Measurements from ENCODE around the gene SPATA46.

DNA sequence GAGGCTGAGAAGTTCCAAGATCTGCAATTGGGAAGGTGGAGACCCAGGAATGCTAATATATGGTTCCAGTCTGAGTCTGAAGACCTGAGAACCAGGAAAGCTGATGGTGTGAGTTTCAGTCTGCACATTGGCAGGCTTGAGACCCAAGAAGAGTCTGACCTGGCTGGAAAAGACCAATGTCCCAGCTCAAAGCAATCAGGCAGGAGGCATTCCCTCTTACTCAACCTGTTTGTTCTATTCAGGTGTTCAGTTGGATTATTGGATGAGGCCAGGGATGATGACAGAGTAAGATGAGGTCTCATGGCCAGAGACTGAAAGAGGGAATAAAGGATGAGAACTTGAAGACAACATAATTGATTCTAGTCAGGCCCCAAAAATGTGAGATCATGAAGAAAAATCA is 50.1 kb downstream of the SPATA46 start:
- TF ChIP-seq, protein P1, sequence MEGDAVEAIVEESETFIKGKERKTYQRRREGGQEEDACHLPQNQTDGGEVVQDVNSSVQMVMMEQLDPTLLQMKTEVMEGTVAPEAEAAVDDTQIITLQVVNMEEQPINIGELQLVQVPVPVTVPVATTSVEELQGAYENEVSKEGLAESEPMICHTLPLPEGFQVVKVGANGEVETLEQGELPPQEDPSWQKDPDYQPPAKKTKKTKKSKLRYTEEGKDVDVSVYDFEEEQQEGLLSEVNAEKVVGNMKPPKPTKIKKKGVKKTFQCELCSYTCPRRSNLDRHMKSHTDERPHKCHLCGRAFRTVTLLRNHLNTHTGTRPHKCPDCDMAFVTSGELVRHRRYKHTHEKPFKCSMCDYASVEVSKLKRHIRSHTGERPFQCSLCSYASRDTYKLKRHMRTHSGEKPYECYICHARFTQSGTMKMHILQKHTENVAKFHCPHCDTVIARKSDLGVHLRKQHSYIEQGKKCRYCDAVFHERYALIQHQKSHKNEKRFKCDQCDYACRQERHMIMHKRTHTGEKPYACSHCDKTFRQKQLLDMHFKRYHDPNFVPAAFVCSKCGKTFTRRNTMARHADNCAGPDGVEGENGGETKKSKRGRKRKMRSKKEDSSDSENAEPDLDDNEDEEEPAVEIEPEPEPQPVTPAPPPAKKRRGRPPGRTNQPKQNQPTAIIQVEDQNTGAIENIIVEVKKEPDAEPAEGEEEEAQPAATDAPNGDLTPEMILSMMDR (IDR thresholded peaks at IDR 0.05; ENCODE audit: low read length): no peak
- no peak for TF ChIP-seq EZH2phosphoT487 (IDR thresholded peaks at IDR 0.05; ENCODE audit: low read length)

Data from MM.1S (cell line).